HG03097 (cell line): ENCODE measurements around the gene NTMT1.
A peak's percentile ranks its signal among the peaks of the same experiment; 100 is the strongest.
"Not testable (repeated sequence)": the region's sequence is repeated elsewhere in the genome, so short reads cannot be mapped to it uniquely, and the experiment has no call there.

Experiments
- ATAC-seq: cut with Tn5 transposase; IDR thresholded peaks from one replicate; pipeline ENCODE4 v1.9.1; 2021; ENCODE audit not compliant: unreplicated experiment, low FRiP score

The NTMT1 gene

GRCh38 chr9:129626079-129626624 lies at the start of gene NTMT1:
TSS of gene NTMT1 (plus strand) at chr9:129626163. CDS start at chr9:129632704, 6,541 bp downstream.
- peak; percentile 67 for ATAC-seq

GRCh38 chr9:129576546-129577543 lies 49.1 kb upstream of the NTMT1 start:
- no peak for ATAC-seq

- ATAC-seq, result no peak
These were observed 46.7 kb upstream of the NTMT1 start for GRCh38 chr9:129579294-129579693.

GRCh38 chr9:129580211-129580915 lies 45.6 kb upstream of the NTMT1 start:
- no peak for ATAC-seq

GRCh38 chr9:129581505-129582189 lies 44.3 kb upstream of the NTMT1 start:
- ATAC-seq, result no peak

- ATAC-seq, result no peak
These were observed 43.1 kb upstream of the NTMT1 start for GRCh38 chr9:129582855-129583254.

GRCh38 chr9:129583308-129584038 lies 42.5 kb upstream of the NTMT1 start:
- no peak for ATAC-seq

GRCh38 chr9:129584136-129584535 lies 41.8 kb upstream of the NTMT1 start:
- ATAC-seq, result no peak

GRCh38 chr9:129585352-129585751 lies 40.6 kb upstream of the NTMT1 start:
- ATAC-seq, result no peak

GRCh38 chr9:129586245-129586644 lies 39.7 kb upstream of the NTMT1 start:
- ATAC-seq, result no peak

GRCh38 chr9:129586685-129587084 lies 39.3 kb upstream of the NTMT1 start:
- ATAC-seq, result no peak

GRCh38 chr9:129587487-129588262 lies 38.3 kb upstream of the NTMT1 start:
- no peak for ATAC-seq

- no peak for ATAC-seq
These were observed 35.5 kb upstream of the NTMT1 start for GRCh38 chr9:129590466-129590865.

GRCh38 chr9:129591916-129592315 lies 34.0 kb upstream of the NTMT1 start:
- ATAC-seq, result no peak

GRCh38 chr9:129592790-129593189 lies 33.2 kb upstream of the NTMT1 start:
- not testable (repeated sequence) for ATAC-seq

GRCh38 chr9:129594632-129595031 lies 31.3 kb upstream of the NTMT1 start:
- no peak for ATAC-seq

GRCh38 chr9:129595311-129595741 lies 30.6 kb upstream of the NTMT1 start:
- ATAC-seq, result no peak

- no peak for ATAC-seq
These were observed 29.9 kb upstream of the NTMT1 start for GRCh38 chr9:129595903-129596540.
